NCI-H2171 treated with DMSO at 0.1 percent for 48 hours (cell line): ENCODE measurements around the gene SLC8A3.

Source experiments
- DNase-seq: peaks from one replicate; lab custom pipeline; 2025; lab: John Stamatoyannopoulos, UW

The SLC8A3 gene

GRCh38 chr14:70023871-70024270, 164.9 kb downstream of the SLC8A3 start:
- DNase-seq = no peak

- DNase-seq = no peak
These were observed 165.8 kb downstream of the SLC8A3 start for GRCh38 chr14:70022771-70023445.

- DNase-seq = no peak
These were observed 167.1 kb downstream of the SLC8A3 start for GRCh38 chr14:70021548-70022220.

GRCh38 chr14:70020352-70021170, 168.2 kb downstream of the SLC8A3 start:
- no peak for DNase-seq

GRCh38 chr14:70019695-70020094, 169.1 kb downstream of the SLC8A3 start:
- DNase-seq = no peak

- no peak for DNase-seq
These were observed 170.0 kb downstream of the SLC8A3 start for GRCh38 chr14:70018713-70019211.

- DNase-seq = no peak
These were observed 170.5 kb downstream of the SLC8A3 start for GRCh38 chr14:70018230-70018629.

- DNase-seq = no peak
These were observed 174.2 kb downstream of the SLC8A3 start for GRCh38 chr14:70014406-70015095.

GRCh38 chr14:70013271-70013873, 175.4 kb downstream of the SLC8A3 start:
- DNase-seq = no peak

GRCh38 chr14:70011708-70012107, 177.0 kb downstream of the SLC8A3 start:
- DNase-seq = no peak

- DNase-seq = peak; percentile 26
These were observed 177.7 kb downstream of the SLC8A3 start for GRCh38 chr14:70011098-70011497.

- no peak for DNase-seq
These were observed 178.8 kb downstream of the SLC8A3 start for GRCh38 chr14:70009961-70010360.

GRCh38 chr14:70008284-70009262, 180.2 kb downstream of the SLC8A3 start:
- DNase-seq = no peak

- no peak for DNase-seq
These were observed 182.1 kb downstream of the SLC8A3 start for GRCh38 chr14:70006699-70007098.

- no peak for DNase-seq
These were observed 183.4 kb downstream of the SLC8A3 start for GRCh38 chr14:70005281-70005805.

GRCh38 chr14:70004791-70005190, 184.0 kb downstream of the SLC8A3 start:
- no peak for DNase-seq

GRCh38 chr14:70002589-70003346, 186.0 kb downstream of the SLC8A3 start:
- no peak for DNase-seq

GRCh38 chr14:70000601-70001000, 188.2 kb downstream of the SLC8A3 start:
- DNase-seq = no peak

- DNase-seq = no peak
These were observed 189.5 kb downstream of the SLC8A3 start for GRCh38 chr14:69999261-69999674.
